HG03442 (cell line): ENCODE results near the gene ARF3.

Experiments
- ATAC-seq: cut with Tn5 transposase; IDR thresholded peaks from one replicate; pipeline ENCODE4 v1.9.1; 2021; ENCODE audit warnings: mild to moderate bottlenecking, moderate library complexity; ENCODE audit not compliant: unreplicated experiment

The ARF3 gene

DNA sequence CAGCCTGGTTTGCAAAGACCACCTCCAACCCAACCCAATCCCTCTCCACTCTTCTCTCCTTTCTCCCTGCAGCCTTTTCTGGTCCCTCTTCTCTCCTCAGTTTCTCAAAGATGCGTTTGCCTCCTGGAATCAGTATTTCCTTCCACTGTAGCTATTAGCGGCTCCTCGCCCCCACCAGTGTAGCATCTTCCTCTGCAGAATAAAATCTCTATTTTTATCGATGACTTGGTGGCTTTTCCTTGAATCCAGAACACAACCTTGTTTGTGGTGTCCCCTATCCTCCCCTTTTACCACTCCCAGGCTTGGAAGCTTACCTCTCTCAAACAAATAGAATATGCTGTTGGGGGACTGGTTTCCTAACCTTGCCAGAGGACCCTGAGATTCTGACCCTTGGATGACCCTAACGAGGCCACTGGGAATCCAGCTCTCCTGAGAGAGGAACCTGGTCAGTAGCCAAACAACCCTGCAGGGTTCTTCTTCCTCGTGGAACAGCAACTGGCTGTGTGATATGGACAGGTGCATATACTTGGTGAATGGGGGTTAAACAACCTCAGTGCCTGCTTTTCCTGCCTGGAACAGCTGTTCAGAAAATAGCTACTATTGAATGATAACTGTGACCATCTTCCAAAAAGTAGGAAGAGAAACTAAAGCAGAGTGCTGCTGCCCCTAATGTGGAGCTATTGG is 25.3 kb upstream of the ARF3 start:
- no peak for ATAC-seq

DNA sequence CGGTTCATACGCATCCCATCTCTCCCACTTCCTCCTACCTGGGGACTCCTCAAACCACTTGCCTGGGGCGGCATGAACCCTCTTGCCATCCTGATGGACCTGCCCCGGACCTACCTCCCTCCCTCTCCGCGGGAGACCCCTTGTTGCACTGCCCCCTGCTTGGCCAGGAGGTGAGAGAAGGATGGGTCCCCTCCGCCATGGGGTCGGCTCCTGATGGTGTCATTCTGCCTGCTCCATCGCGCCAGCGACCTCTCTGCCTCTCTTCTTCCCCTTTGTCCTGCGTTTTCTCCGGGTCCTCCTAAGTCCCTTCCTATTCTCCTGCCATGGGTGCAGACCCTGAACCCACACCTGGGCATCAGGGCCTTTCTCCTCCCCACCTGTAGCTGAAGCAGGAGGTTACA is 24.5 kb upstream of the ARF3 start:
- no peak for ATAC-seq

DNA sequence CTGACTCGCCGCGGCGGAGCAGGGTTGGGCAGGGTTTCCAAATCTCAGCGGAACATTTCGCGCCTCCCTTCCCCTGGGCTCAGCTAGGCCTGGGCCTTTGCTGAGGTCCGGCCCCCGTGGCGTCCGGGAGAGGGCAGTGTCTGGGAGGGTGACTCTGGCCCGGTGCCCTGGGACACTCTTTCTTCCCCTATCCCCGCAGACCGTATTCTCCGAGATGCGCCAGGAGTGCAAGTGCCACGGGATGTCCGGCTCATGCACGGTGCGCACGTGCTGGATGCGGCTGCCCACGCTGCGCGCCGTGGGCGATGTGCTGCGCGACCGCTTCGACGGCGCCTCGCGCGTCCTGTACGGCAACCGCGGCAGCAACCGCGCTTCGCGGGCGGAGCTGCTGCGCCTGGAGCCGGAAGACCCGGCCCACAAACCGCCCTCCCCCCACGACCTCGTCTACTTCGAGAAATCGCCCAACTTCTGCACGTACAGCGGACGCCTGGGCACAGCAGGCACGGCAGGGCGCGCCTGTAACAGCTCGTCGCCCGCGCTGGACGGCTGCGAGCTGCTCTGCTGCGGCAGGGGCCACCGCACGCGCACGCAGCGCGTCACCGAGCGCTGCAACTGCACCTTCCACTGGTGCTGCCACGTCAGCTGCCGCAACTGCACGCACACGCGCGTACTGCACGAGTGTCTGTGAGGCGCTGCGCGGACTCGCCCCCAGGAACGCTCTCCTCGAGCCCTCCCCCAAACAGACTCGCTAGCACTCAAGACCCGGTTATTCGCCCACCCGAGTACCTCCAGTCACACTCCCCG is 23.9 kb upstream of the ARF3 start:
- ATAC-seq, result no peak

DNA sequence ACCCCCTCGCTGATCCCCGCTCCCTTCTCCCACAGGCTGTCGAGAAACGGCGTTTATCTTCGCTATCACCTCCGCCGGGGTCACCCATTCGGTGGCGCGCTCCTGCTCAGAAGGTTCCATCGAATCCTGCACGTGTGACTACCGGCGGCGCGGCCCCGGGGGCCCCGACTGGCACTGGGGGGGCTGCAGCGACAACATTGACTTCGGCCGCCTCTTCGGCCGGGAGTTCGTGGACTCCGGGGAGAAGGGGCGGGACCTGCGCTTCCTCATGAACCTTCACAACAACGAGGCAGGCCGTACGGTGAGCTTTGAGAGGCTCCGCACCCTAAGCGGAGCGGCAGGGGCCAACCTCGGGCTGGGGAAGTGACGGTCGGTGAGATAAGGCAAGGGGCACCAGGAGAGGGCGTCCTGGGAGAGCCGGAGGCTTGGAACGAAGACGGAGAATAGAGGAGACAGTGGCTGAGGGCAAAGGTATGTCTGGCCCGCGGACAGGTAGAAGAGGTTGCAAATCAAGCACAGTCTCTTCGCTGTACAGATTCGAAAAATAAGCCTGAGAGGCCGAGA is 23.2 kb upstream of the ARF3 start:
- ATAC-seq, result no peak

DNA sequence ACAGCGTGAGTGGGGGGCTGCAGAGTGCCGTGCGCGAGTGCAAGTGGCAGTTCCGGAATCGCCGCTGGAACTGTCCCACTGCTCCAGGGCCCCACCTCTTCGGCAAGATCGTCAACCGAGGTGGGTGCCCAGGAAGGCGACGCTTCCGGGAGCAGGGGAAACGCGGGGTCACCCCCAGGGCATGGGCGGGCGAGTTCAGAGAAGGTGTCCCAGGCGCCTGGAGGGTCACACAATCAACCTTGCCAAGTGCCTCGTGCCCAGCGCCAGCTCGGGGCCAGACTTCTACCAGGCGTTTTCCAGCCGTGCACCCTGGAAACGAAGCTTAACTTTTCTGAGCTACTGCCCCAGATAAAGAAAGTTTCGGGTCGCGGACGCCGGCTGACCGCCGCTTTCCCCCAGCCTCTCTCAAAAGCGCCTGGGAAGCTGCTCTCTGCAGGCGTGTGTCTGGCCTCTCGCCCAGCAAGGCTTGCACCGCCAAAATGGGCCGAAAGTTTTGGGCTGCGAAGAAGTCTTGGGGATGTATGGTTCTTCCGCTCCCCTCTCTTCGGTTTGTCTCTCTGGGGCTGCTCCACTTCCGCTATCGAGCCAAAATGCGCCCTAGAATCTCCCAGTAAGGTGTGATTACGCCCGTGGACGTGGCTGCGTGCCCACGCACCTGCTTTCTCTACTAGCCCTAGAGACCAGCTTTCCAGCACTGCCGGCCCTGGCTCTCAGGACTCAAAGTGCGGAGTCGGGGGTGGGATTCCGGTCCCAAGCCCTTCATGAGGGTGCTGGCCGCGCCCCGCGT is 22.5 kb upstream of the ARF3 start:
- ATAC-seq, result no peak

DNA sequence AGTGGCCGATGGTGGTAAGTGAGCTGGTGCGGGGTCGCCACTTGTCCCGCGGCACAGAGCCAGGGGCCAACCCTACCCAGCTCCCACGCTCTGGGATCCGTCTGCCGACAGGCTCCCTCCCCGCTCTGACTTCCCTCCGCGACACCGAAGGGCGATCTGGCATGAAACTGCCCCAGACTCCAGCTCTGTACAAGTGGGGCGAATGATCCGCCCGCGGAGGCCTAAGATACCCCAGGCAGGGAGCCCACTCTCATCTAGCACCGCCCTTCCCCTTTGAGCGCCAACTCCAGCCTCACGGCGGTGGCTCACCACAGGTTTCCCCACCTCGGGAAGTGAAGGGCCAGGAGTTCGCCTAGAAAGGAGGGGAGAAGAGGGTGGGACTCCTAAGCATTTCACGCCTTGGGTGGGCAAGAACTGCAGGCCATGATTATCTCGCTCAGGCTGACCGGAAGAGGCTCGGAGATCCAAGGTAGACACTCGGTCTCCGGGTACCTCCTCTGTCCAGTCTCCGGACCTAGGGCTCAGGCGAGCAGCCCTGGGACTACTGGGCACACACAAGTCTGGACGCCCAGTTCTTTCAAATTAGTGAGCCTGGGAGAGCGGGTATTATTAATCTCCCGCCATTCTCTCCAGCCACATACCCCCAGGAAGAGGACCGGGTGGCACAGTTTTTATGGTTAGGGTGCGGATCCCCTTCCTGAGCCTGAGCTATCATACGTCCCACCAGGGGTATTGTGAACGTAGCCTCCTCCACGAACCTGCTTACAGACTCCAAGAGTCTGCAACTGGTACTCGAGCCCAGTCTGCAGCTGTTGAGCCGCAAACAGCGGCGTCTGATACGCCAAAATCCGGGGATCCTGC is 21.7 kb upstream of the ARF3 start:
- ATAC-seq, result no peak

DNA sequence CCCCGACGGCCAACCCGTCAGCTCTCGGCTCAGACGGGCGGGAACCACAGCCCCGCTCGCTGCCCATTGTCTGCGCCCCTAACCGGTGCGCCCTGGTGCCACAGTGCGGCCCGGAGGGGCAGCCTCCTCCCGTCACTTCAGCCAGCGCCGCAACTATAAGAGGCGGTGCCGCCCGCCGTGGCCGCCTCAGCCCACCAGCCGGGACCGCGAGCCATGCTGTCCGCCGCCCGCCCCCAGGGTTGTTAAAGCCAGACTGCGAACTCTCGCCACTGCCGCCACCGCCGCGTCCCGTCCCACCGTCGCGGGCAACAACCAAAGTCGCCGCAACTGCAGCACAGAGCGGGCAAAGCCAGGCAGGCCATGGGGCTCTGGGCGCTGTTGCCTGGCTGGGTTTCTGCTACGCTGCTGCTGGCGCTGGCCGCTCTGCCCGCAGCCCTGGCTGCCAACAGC is 21.0 kb upstream of the ARF3 start, which contains the start of gene WNT1:
WNT1 (plus strand) TSS at position 32 of the 450 bp plus-strand sequence; CDS start at position 361, 329 bp downstream.
- peak; percentile 9 for ATAC-seq

DNA sequence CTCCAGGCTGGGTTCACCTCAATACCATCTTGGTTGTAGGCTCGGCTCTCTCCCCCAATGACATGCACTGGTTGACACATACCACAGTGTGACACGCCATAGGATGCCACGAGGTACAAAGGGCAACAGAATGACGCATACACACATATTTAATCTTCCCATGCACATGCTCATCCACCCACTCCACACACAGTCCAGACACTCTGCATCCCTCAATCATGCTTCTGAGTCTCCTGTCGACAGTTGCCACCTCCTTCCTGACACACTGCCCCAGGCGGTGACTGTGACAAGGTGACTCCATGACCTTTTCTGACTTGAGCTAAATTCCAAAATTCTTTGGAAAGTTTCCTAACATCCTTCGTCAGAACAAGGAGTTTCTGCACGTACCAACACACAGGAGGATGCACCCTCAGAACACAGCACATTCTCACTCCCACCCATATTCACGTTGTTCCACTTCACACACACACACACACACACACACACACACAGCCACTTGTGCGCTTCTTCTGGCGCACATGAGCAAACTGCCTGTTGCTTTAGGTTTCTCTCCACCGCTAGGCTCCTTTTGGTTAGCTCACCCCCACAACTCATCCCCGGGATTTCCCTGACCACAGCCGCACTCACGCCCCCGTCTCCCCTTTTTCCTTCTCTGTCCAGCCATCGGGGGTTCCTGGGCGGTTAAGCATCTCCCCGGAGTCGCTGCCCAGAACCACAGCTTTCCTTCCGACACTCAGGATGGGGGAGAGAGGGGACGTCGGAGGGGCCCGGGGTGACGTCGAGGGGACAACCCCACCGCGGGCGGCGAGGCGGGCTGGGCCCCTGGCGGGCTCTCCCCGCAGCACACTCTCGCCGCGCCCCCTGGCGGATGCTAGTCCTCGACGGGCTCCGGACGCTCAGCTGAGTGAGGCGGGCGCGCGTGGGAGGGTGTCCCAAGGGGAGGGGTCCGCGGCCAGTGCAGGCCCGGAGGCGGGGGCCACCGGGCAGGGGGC is 20.3 kb upstream of the ARF3 start:
- peak; percentile 45 for ATAC-seq

DNA sequence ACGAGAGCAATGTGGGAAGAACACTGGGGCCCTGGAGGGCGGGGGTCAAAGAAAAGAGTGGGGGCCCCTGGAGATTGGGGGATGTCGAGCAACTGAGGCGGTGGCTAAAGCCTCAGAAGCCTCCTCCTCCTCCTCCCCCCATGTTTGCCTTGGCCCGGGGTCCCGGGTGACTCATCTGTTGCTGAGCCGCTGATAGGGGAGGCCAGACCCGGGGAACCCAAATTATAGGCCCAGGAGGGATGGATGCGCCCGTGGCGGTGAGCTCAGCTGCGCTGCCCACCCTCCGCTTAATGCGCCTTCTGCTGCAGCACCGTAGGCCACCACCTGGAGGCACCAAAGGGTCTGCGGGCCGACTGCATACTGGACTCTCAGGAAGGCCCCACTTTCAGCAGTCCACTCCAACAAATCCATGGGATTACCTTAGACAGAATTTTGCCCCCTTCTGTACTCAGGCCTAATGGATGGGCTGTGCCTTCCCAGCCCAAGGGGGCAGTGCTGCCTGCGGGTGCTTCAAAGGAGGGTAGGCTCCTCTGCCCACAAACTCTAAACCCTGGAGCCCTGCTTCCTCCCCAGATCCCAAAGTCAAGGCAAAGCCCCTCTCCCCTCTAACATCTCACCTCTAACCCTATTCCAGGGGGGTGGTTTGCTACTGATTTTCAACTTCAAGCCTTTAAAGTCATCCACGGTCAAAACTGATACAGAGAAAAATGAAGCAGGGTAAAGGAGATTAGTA is 16.8 kb upstream of the ARF3 start:
- ATAC-seq, result no peak

DNA sequence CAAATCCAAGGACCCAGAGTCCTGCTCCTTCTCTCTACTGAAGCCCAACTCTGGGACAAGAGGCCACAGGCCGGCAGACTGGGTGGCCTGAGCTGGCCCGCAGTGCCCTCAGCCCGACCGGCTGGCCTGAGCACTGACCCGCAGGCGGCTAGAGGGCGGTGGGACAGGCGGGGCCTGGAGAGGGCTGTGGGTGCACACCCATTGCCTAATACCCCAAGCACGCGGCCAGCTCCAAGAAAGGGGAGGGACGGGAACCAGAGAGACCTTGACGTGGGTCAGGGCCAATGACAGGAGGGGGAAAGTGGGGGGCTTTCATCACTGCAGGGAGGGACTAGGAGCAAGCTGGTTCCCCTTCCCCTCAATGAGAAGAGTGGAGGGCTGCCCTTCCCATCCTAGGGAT is 16.2 kb upstream of the ARF3 start:
- no peak for ATAC-seq

DNA sequence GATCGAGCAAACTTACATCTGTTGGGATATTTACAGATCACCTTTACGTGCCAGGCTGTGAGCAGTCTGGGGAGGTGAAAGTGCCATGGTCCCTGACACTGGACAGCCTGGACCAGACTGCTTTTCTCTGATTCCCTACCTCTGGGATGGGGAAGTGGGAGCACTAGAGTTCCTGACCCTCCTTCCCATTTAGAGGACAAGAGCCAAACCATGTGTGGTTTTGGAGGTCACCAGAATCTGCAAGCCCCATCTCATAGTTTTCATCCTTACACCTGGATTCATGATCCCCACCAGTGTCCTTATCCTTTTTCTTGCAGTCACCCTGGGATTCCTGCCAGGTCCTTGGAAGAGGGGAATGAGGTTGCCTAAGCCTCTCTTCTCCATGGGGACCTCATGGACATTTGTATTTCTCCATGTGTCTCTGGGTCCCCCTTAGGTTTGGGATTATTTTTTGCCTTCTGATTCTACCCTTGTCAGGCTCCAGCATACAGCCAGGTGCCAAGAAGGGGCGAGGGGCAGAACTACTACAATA is 15.7 kb upstream of the ARF3 start:
- ATAC-seq, result no peak

DNA sequence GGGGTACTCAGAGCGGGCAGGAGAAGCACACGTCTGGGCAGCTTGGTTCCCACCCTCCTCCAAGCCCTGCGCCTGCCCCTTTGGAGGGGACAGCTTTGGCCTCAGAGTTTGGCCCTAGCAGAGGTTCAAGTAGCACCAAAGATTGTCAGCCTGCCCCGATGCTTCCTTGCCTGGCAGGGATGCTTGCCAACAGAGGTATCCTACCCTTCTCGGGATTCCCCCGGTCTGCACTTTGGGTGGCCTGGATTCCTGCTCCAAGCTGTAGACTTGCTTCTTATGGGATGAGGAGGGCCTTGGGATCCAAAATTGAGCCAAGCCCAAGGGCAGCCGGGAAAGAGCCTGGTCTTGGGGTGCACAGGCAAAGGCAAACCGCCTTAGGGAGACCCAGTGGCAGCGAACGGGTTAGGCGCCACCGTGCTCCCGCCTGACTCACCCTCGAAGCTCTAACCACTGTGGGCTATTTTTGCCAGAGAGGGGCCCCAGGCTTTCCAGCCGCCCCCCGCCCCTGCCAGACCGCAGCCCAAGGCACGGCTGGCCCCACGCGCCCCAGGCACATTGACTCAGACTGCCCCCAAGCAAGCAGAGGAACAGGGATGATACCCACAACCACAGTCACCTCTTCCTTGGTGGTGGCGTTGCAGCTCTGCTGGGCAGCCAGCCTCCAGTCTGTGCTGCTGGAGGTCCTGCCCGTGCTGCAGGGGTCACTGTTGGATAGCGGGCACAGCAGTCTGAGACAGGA is 15.1 kb upstream of the ARF3 start:
- ATAC-seq, result no peak

DNA sequence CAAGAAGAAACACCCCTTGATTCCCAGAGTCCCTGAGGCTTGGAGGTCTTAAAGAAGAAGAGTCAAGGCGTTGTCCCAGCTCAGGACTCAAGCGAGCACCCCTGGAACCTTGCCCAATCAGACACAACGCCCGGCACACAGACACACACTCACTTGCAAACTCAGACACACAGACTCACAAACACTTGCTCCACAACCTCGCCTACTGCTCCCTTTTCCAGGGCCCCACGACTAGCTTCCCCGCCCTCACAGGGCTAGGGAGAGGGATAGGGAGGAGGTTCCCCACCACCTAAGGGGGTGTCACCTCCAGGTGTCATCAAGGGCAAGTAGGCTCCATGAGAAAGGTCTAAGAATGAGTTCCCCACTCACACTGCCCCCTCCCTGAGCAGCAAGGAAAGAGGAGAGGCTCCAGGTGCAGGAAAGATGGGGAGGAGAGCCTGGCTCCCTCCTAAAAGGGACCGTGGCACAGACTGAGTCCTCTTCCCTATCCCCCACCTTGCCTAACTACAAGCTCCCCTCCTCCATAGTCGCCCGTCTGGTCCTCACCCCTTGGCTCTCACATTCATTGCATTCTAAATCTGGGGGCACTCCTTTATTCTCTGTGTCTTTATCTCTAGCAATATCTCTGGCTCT is 13.5 kb upstream of the ARF3 start:
- ATAC-seq, result no peak

DNA sequence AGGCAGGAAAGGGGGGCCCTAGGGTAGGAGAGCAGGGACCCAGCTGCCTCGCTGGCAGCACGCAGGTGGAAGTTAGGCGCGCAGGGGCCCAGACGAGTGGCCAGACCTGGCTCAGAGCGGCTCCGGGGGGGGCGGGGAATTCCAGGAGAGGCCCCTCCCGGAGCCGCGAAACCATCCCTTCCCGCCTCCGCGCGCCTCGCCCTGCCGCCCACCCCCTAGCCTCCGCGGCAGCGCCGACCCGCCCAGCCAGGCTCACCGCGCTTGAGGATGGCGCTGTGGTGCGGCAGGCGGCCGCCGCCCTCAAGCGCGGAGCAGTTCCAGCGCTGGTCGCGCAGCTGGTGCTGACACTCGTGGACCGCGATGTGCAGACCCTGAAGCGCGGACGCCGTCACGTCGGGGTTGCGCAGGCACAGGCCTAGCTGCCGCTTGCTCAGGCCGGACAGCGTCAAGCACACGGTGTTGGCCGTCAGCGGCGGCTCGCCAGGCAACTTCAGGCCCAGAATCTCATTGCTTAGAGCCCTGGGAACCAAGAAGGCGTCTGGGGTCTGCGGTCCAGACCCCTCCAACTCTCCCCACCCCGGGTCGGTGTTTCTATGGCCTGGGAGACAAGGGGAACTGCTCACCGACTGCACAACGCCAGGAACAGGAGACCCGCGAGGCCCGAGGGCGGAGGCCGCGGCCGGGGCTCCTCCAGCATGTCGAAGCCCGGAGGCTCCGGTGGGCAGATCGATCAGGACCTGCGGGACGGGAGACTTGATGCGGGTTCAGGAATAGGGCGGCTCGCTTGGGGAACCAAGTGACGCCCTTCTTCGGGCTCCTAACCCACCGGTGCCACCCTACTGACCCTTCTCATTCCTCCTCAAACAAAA is 12.8 kb upstream of the ARF3 start:
- ATAC-seq, result no peak

DNA sequence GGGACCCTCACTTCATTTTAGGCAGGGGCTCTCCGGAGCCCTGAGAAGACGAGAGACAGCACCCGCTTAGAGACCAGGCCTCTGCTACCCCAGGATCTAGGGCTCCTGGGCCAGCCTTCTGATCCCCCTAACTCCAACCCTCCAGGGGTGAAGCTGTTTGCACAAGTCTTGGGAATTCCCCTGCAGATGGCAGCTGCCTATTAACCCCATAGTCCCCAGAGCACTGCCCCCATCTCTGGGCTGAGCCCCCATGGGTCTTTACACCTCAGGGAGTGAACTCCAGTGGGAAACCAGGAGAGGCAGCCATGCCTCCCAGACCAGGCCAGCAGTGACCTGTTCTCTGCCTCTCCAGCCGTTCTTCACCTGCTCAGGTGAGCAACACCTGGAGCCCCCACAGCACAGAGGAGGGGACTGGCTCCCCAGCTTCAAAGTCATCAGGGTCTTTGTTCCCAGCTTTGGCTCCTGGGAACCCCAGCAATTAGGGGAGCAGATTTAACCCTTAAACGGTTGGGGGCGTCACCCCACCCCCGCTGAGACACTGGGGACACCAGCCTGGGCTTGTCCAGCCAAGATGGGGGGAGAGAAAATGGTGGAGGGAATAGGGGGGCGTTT is 12.0 kb upstream of the ARF3 start:
- no peak for ATAC-seq

DNA sequence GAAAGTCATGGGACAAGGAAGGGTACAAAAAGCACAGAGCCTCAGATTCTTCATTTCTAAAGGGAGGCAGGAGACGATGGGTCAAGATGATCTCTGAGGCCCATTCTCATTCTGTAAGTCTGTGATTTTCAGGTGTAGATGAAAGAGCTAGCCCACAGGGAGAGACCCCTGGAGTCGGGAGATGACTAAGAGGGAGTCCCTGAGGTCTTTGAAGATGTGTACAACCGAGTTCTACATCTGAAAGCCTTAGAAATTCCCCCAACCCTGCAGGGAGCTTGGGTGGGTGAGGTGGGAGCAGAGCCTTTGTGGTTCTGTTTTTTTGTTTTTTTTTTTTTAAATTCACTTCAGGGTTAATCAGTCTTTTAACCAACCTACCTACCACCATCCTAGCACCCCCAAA is 11.2 kb upstream of the ARF3 start:
- ATAC-seq, result no peak
